ENCODE data around the gene ZBTB3. TPM values are rescaled to one million over a fixed set of nuclear protein-coding genes. Genes with fewer than 3 reads are reported as not detected.

The ZBTB3 gene
- total RNA-seq, 3 donors from 2014 or later (not counting 1 experiment from before 2014, with no cell fraction given): 5.4 to 9.6 (median 8.8) TPM

- TF ChIP-seq, protein P1, sequence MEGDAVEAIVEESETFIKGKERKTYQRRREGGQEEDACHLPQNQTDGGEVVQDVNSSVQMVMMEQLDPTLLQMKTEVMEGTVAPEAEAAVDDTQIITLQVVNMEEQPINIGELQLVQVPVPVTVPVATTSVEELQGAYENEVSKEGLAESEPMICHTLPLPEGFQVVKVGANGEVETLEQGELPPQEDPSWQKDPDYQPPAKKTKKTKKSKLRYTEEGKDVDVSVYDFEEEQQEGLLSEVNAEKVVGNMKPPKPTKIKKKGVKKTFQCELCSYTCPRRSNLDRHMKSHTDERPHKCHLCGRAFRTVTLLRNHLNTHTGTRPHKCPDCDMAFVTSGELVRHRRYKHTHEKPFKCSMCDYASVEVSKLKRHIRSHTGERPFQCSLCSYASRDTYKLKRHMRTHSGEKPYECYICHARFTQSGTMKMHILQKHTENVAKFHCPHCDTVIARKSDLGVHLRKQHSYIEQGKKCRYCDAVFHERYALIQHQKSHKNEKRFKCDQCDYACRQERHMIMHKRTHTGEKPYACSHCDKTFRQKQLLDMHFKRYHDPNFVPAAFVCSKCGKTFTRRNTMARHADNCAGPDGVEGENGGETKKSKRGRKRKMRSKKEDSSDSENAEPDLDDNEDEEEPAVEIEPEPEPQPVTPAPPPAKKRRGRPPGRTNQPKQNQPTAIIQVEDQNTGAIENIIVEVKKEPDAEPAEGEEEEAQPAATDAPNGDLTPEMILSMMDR (IDR thresholded peaks at IDR 0.05): no peak
- Histone ChIP-seq H3K36me3 (ENCODE audit: control insufficient read depth, insufficient read depth, low read length) (peaks cover 48% of the 10 kb centered on the region), H3K27ac (ENCODE audit: low read length) (no peak overlapping the region), H3K27me3 (ENCODE audit: control insufficient read depth, insufficient read depth, low read length) (no peaks in the 10 kb centered on the region), H3K9me3 (ENCODE audit: control insufficient read depth, insufficient read depth, low read length) (no peaks in the 10 kb centered on the region), H3K4me1 (ENCODE audit: control insufficient read depth, insufficient read depth, low read length) (peaks cover 29% of the 10 kb centered on the region), H3K4me3 (ENCODE audit: low read length) (no peak overlapping the region)
- WGBS (ENCODE audit: insufficient coverage): 88% methylated on average over 6 of the region's 6 CpGs
- peak overlapping the region; percentile 66 to 72 for H3K27ac Mint-ChIP-seq
- peaks cover 8% of the 10 kb centered on the region for H3K36me3 Mint-ChIP-seq
- intact Hi-C loops (cut with micrococcal nuclease): no loop called here
- no peaks in the 10 kb centered on the region for H3K27me3 Mint-ChIP-seq (ENCODE audit: low read depth in 2 of 2)
- H3K9me3 Mint-ChIP-seq: no peaks in the 10 kb centered on the region
- H3K4me1 Mint-ChIP-seq: peaks cover 21 to 39% of the 10 kb centered on the region in 2 donors
- DNase-seq (no peak), ATAC-seq (no peak)
- H3K4me3 Mint-ChIP-seq: peak overlapping the region; percentile 4
Measured at GRCh38 chr11:62712276-62712812, 41.6 kb downstream of the ZBTB3 start.

GRCh38 chr11:62710001-62710345 lies 44.0 kb downstream of the ZBTB3 start:
- peak overlapping the region; percentile 95 for H3K27ac ChIP-seq (ENCODE audit: low read length)
- H3K4me1 ChIP-seq (ENCODE audit: control insufficient read depth, insufficient read depth, low read length): peaks cover 50% of the 10 kb centered on the region
- DNase-seq (no peak), ATAC-seq (no peak)
- 62% methylated on average over 7 of the region's 7 CpGs for WGBS (ENCODE audit: insufficient coverage)
- Mint-ChIP-seq H3K4me1 (peaks cover 36 to 54% of the 10 kb centered on the region in 2 donors), H3K27ac (peak overlapping the region; percentile 98 to 99), H3K9me3 (no peaks in the 10 kb centered on the region), H3K4me3 (peak overlapping the region; percentile 97), H3K27me3 (ENCODE audit: low read depth in 2 of 2) (no peaks in the 10 kb centered on the region), H3K36me3 (no peaks in the 10 kb centered on the region)
- H3K4me3 ChIP-seq (ENCODE audit: low read length): peak overlapping the region; percentile 72
- intact Hi-C loops (cut with micrococcal nuclease): no loop called here
- H3K27me3 ChIP-seq (ENCODE audit: control insufficient read depth, insufficient read depth, low read length): no peaks in the 10 kb centered on the region
- H3K9me3 ChIP-seq (ENCODE audit: control insufficient read depth, insufficient read depth, low read length): no peaks in the 10 kb centered on the region
- TF ChIP-seq, protein P1 (IDR thresholded peaks at IDR 0.05): no peak
- peaks cover 25% of the 10 kb centered on the region for H3K36me3 ChIP-seq (ENCODE audit: control insufficient read depth, insufficient read depth, low read length)

DNA sequence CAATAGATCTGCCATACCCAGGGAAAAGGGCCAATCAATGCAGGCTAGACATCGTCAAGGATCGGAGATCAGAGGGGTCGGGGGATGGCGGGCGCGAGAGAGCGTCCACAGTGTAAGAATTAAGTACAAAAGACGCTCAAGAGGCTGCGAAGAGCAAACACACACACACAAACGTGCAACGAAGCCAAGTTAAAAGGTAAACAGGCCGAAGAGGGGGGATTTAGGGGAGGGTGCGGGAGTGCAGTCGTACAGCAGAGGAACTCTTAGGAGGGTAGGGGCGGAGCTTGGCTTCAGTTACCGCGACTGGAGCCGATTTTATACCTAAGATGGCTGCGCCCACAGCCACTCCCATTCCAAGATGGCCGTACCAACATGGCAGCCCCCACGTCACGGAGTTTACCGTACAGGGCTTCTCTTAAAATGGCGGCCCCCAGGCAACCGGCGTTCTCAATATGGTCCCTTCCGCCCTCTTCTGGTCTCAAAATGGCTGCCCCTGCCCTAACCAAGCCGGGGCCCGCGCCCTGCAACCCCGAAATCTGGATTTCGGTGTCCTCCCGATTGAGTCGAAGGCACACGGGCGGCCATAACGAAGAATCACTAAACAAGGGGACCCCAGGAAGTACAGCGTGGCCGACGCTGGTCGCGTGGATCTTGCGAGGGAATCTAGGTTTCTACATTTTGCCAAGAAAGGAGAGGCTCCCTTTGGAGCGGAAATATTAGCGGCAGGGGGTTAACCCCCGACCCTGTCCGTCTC lies 44.5 kb downstream of the ZBTB3 start:
- peak; percentile 75 to 93 (median 82) for ATAC-seq

More for the DNA sequence above, 44.5 kb downstream of the ZBTB3 start:
- H3K4me3 ChIP-seq (ENCODE audit: low read length): peak overlapping the region; percentile 72
- no peaks in the 10 kb centered on the region for H3K27me3 ChIP-seq (ENCODE audit: control insufficient read depth, insufficient read depth, low read length)
- no peaks in the 10 kb centered on the region for H3K9me3 ChIP-seq (ENCODE audit: control insufficient read depth, insufficient read depth, low read length)
- TF ChIP-seq, protein P1 (IDR thresholded peaks at IDR 0.05): no peak
- under 1% methylated on average over 47 of the region's 47 CpGs for WGBS (ENCODE audit: insufficient coverage)
- intact Hi-C loops (cut with micrococcal nuclease): loop anchor here (1.0 to 5.0 kb wide), 6 partner anchors 18 to 137 kb away; partner anchors contain the start of genes EEF1G, EML3, HNRNPUL2 and LBHD1
- H3K27ac ChIP-seq (ENCODE audit: low read length): peak overlapping the region; percentile 95
- no peaks in the 10 kb centered on the region for H3K36me3 Mint-ChIP-seq
- no peaks in the 10 kb centered on the region for H3K27me3 Mint-ChIP-seq (ENCODE audit: low read depth in 2 of 2)
- peaks cover 20% of the 10 kb centered on the region for H3K36me3 ChIP-seq (ENCODE audit: control insufficient read depth, insufficient read depth, low read length)
- DNase-seq: peak; percentile 93 to 99
- H3K27ac Mint-ChIP-seq: peak overlapping the region; percentile 98 to 99
- H3K4me3 Mint-ChIP-seq: peak overlapping the region; percentile 97
- peaks cover 36 to 55% of the 10 kb centered on the region in 2 donors for H3K4me1 Mint-ChIP-seq
- H3K9me3 Mint-ChIP-seq: no peaks in the 10 kb centered on the region
- peaks cover 50% of the 10 kb centered on the region for H3K4me1 ChIP-seq (ENCODE audit: control insufficient read depth, insufficient read depth, low read length)

Measured in natural killer cell (primary cell).